HepG2 (cell line): ENCODE data around the gene SLC29A1. TPM values are rescaled to one million over a fixed set of nuclear protein-coding genes. Genes with fewer than 3 reads are reported as not detected.
A peak's percentile ranks its signal among the peaks of the same experiment; 100 is the strongest.

ENCODE experiments used
- AKNA ChIP-seq: sonication (generic); formaldehyde crosslinking; IDR thresholded peaks from 2 replicates; pipeline ENCODE4 v1.4.0; 2020; ENCODE audit warnings: missing genetic modification reagents, borderline replicate concordance
- CENPBD1 ChIP-seq: sonication (generic); formaldehyde crosslinking; IDR thresholded peaks from 2 replicates; pipeline ENCODE4 v1.8.0; 2022; ENCODE audit warnings: missing genetic modification reagents, low read depth, mild to moderate bottlenecking, borderline replicate concordance
- GMEB2 ChIP-seq: IDR thresholded peaks from 2 replicates; pipeline ENCODE4 v1.6.1; 2016; ENCODE audit warnings: missing biosample characterization, missing genetic modification reagents, low read depth
- HCFC1 ChIP-seq: fragments of 150-350 bp; IDR thresholded peaks from 2 replicates; pipeline ENCODE4 v1.6.1; 2014; ENCODE audit warnings: low read depth, low read length
- KAT7 ChIP-seq: IDR thresholded peaks from 2 replicates; pipeline ENCODE4 v1.6.1; 2018; ENCODE audit warnings: borderline replicate concordance, missing compliant biosample characterization
- KDM4B ChIP-seq: sonication (generic); formaldehyde crosslinking; IDR thresholded peaks from 2 replicates; pipeline ENCODE4 v1.4.0; 2020; ENCODE audit warnings: missing genetic modification reagents
- PBX2 ChIP-seq: IDR thresholded peaks from 2 replicates; pipeline ENCODE4 v1.6.1; 2016; ENCODE audit warnings: control low read depth
- UBTF ChIP-seq: sonication (generic); formaldehyde crosslinking; IDR thresholded peaks from 2 replicates; pipeline ENCODE4 v1.4.0; 2020; ENCODE audit warnings: mild to moderate bottlenecking, missing genetic modification reagents
- USF2 ChIP-seq, 2 experiments: sonication (generic) in 1 of 2; formaldehyde crosslinking in 1 of 2; IDR thresholded peaks; 2 replicates each; pipeline versions ENCODE4 v1.5.1 to v1.6.1; 2011 to 2020; ENCODE audit warnings: borderline replicate concordance in 1 of 2, low read depth in 1 of 2, low read length in 1 of 2, mild to moderate bottlenecking in 1 of 2, missing genetic modification reagents in 1 of 2, moderate library complexity in 1 of 2
- ZBTB2 ChIP-seq: sonication (generic); formaldehyde crosslinking; IDR thresholded peaks from 2 replicates; pipeline ENCODE4 v1.8.0; 2022; ENCODE audit warnings: low read depth, missing genetic modification reagents
- ZNF24 ChIP-seq: fragments of 450-650 bp; IDR thresholded peaks from 2 replicates; pipeline ENCODE4 v1.6.1; 2017; ENCODE audit warnings: antibody characterized with exemption, mild to moderate bottlenecking
- ZNF264 ChIP-seq: sonication (generic); formaldehyde crosslinking; IDR thresholded peaks from 2 replicates; pipeline ENCODE4 v1.4.0; 2020; ENCODE audit warnings: missing genetic modification reagents
- ZNF383 ChIP-seq: sonication (generic); formaldehyde crosslinking; IDR thresholded peaks from 2 replicates; pipeline ENCODE4 v1.4.0; 2020; ENCODE audit warnings: missing genetic modification reagents, mild to moderate bottlenecking, borderline replicate concordance
- ZNF580 ChIP-seq: IDR thresholded peaks from 2 replicates; pipeline ENCODE4 v1.6.1; 2016; ENCODE audit warnings: low read depth, borderline replicate concordance
- ZNF7 ChIP-seq: IDR thresholded peaks from 2 replicates; pipeline ENCODE4 v1.6.1; 2016; ENCODE audit warnings: missing biosample characterization, missing genetic modification reagents
- polyA plus RNA-seq, 8 experiments: library from polyadenylated mRNA; depleted of rRNA in 3 of 8; stranded (reverse) in 7 of 8; unstranded in 1 of 8; fragments of >200 nt; fragmentation: Illumina TruSeq in 4 of 8; extraction: Trizol in 4 of 8; gene quantifications; 2 replicates each; pipeline versions ENCODE4 v1.2.1 to v1.2.3, GENCODE V29; 2011 to 2016; ENCODE audit warnings: low read depth in 4 of 8, missing spikeins in 1 of 8, mixed read lengths in 1 of 8; ENCODE audit not compliant: insufficient read depth in 1 of 8
- total RNA-seq, 5 experiments: library from RNA; depleted of rRNA; stranded (reverse); fragments of >200 nt; fragmentation: Illumina TruSeq; extraction: Trizol; gene quantifications; 2 replicates each; pipeline ENCODE4 v1.2.3, GENCODE V29; 2016; ENCODE audit warnings: low read depth in 1 of 5

The SLC29A1 gene
- total and polyA plus RNA-seq, 2 of the 13 experiments (the other 11 are each of a cell fraction or from before 2014, with no cell fraction given) = 43.2 to 106 TPM

GRCh38 chr6:44256775-44257024 lies 33.3 kb downstream of the SLC29A1 start (continued):
- TF ChIP-seq ZNF580 (CRISPR knock-in tag) (no peak), KDM4B (CRISPR knock-in tag) (no peak), HCFC1 (no peak), CENPBD1 (no peak), PBX2 (CRISPR knock-in tag) (no peak), KAT7 (CRISPR knock-in tag) (no peak), ZNF24 (no peak), ZNF7 (CRISPR knock-in tag) (no peak), ZNF383 (CRISPR knock-in tag) (no peak), ZBTB2 (CRISPR knock-in tag) (no peak), GMEB2 (CRISPR knock-in tag) (no peak), ZNF264 (CRISPR knock-in tag) (peak; percentile 67; the same call in 1 of the 2 replicates), UBTF (no peak), AKNA (no peak), USF2 (IDR thresholded peaks at IDR 0.05; ENCODE audit: low read depth, low read length) (no peak), USF2 (CRISPR knock-in tag; IDR thresholded peaks at IDR 0.05; ENCODE audit: borderline replicate concordance) (no peak)
